Neural cell (in vitro differentiated cells): ENCODE results near the gene PROCA1.

Experiments used
- POLR2AphosphoS5 ChIP-seq: IDR thresholded peaks from 2 replicates; pipeline ENCODE4 v1.6.1; 2012
- TF ChIP-seq, protein P1 (sequence below): fragments of 450-650 bp; IDR thresholded peaks from 2 replicates; pipeline ENCODE4 v1.5.1; 2014; ENCODE audit warnings: antibody characterized with exemption, mild to moderate bottlenecking, moderate library complexity; ENCODE audit not compliant: poor library complexity, severe bottlenecking

DNA sequence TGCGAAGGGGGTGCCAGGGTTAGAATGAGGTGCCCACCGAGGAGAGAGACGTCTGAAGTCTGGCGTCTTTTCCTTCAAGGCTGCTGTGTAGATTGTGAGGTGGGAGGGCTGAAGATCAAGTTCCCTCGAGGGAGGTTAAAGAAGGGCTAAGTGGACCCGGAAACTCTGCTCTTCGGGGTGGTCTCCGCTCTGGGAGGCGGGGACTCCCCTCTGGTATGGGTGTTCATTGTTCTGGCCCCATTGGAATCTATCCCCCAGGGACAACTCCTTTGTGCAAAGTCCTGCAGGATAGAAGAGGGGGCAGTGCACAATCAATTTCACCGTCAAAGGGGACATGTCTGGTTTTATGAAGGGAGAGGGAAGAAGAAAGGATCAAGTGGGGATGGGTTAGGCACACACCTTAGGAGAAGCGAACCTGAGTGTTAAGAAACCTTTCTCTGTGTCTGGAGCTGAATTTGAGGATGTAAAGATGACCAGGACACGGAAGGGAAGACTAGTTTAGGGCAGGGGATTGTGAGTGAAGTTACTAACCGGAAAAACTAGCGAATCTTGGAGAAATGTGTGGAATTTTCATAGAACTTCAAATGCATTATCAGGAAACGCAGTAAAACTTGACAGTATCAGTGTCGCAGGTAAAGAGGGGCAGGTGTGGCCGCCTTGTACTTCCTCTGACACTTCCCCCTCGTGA is 6.8 kb upstream of the PROCA1 start:
- TF ChIP-seq POLR2AphosphoS5: no peak
- TF ChIP-seq, protein P1, sequence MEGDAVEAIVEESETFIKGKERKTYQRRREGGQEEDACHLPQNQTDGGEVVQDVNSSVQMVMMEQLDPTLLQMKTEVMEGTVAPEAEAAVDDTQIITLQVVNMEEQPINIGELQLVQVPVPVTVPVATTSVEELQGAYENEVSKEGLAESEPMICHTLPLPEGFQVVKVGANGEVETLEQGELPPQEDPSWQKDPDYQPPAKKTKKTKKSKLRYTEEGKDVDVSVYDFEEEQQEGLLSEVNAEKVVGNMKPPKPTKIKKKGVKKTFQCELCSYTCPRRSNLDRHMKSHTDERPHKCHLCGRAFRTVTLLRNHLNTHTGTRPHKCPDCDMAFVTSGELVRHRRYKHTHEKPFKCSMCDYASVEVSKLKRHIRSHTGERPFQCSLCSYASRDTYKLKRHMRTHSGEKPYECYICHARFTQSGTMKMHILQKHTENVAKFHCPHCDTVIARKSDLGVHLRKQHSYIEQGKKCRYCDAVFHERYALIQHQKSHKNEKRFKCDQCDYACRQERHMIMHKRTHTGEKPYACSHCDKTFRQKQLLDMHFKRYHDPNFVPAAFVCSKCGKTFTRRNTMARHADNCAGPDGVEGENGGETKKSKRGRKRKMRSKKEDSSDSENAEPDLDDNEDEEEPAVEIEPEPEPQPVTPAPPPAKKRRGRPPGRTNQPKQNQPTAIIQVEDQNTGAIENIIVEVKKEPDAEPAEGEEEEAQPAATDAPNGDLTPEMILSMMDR: no peak
